Upper lobe of right lung (tissue), 1 donor: Measurements from ENCODE around the gene POLR2H. TPM values are rescaled to one million over a fixed set of nuclear protein-coding genes. Genes with fewer than 3 reads are reported as not detected.

Experiments
- ATAC-seq: fragments of 200-7000 bp; cut with Tn5 transposase; one replicate; pipeline ENCODE4 v1.9.1; 2020; ENCODE audit warnings: mild to moderate bottlenecking, moderate library complexity
- DNase-seq: peaks from one replicate; pipeline ENCODE4 v3.0.0-alpha.2; 2020
- H3K27ac ChIP-seq: fragments of 200-600 bp; one replicate; pipeline ENCODE4 v1.8.0; 2022
- H3K27me3 ChIP-seq: fragments of 200-600 bp; one replicate; pipeline ENCODE4 v1.8.0; 2022; ENCODE audit warnings: mild to moderate bottlenecking
- H3K36me3 ChIP-seq: fragments of 200-600 bp; one replicate; pipeline ENCODE4 v1.8.0; 2022
- H3K4me1 ChIP-seq: fragments of 200-600 bp; one replicate; pipeline ENCODE4 v1.8.0; 2022
- H3K4me3 ChIP-seq: fragments of 200-600 bp; one replicate; pipeline ENCODE4 v1.8.0; 2022; ENCODE audit warnings: mild to moderate bottlenecking
- H3K9me3 ChIP-seq: fragments of 200-600 bp; one replicate; pipeline ENCODE4 v1.8.0; 2022
- intact Hi-C: fragments of 100-400 bp; cut with DNase I; formaldehyde crosslinking; loops from one replicate; pipeline ENCODE4 v1.11.0; 2022
- total RNA-seq: library from RNA; stranded (reverse); fragmentation: NEBNext Ultra II Directional; extraction: Animal tissue kit (Norgen Biotek cat#: 25700); gene quantifications from one replicate; pipeline ENCODE4 v1.2.1, GENCODE V29; 2021
- TF ChIP-seq, protein P1 (sequence below): fragments of 200-600 bp; IDR thresholded peaks from one replicate; pipeline ENCODE4 v1.8.0; 2022; ENCODE audit warnings: antibody characterized with exemption
- donor health status: DM: no; HTN: yes; CAD: no; lungs with severe emphysema.

Gene POLR2H
- total RNA-seq, 1 donor from 2014 or later: 63.2 TPM

DNA sequence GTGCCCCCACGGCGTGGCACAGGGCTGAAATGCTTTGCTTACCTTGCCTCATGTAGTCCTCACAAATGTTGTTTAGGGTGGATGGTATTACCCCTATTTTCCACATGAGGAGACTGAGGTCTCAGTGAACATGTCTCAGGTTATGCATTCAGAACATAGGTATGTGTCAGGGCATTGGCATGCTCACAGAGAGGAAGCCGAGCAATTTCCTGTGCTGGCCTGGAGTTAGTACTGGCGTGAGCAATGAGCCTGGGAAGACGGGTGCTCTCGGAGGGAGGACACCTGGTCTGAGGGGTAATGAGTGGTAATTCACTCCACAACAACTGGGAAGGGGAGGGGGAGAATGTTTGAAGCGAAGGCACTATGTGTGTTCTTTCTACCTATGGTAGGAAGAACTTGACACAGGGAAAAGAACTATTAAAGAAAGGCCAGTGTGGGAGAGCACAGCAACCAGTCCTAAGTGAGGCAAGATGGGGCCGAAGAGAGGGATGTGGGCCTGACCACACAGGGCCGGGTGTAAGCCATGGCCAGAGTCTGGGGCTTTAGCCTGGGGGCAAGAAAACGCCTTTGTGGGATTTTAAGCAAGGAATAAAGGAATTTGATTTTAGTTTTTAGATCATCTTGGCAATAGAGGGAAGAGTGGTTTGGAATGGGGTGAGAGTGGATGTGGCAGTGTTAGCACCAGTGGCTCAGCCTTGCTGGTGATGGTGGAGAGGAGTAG lies 29.0 kb upstream of the POLR2H start:
- TF ChIP-seq, protein P1, sequence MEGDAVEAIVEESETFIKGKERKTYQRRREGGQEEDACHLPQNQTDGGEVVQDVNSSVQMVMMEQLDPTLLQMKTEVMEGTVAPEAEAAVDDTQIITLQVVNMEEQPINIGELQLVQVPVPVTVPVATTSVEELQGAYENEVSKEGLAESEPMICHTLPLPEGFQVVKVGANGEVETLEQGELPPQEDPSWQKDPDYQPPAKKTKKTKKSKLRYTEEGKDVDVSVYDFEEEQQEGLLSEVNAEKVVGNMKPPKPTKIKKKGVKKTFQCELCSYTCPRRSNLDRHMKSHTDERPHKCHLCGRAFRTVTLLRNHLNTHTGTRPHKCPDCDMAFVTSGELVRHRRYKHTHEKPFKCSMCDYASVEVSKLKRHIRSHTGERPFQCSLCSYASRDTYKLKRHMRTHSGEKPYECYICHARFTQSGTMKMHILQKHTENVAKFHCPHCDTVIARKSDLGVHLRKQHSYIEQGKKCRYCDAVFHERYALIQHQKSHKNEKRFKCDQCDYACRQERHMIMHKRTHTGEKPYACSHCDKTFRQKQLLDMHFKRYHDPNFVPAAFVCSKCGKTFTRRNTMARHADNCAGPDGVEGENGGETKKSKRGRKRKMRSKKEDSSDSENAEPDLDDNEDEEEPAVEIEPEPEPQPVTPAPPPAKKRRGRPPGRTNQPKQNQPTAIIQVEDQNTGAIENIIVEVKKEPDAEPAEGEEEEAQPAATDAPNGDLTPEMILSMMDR: no peak
- no peak overlapping the region for H3K27ac ChIP-seq
- intact Hi-C loops: no loop called here
- DNase-seq (no peak), ATAC-seq (no peak)
- H3K4me3 ChIP-seq: no peak overlapping the region
- no peaks in the 10 kb centered on the region for H3K27me3 ChIP-seq
- H3K4me1 ChIP-seq: peaks cover 11% of the 10 kb centered on the region
- peaks cover 78% of the 10 kb centered on the region for H3K36me3 ChIP-seq
- no peaks in the 10 kb centered on the region for H3K9me3 ChIP-seq

DNA sequence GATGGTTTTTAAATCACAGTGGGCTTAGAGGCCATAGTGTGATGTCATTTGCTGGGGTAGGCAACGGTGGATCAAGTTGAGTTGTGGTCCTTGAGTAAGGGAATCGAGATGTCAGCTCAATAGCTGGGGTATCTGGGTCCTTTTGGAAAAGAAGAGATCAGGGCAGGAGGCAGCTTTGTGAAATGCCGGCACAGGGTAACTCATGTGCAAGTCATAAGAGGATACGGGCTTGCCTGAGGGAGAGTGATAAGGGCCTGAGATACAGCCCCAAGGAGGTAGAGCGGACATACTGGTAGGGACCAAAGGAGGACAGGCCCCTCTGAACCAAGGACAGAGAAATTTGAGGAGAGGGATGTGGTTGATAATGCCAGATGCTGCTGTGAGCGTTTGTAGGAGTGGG lies 28.3 kb upstream of the POLR2H start:
- H3K4me1 ChIP-seq: peaks cover 17% of the 10 kb centered on the region
- TF ChIP-seq, protein P1: no peak
- intact Hi-C loops: no loop called here
- DNase-seq (no peak), ATAC-seq (no peak)
- peaks cover 71% of the 10 kb centered on the region for H3K36me3 ChIP-seq
- H3K4me3 ChIP-seq: no peak overlapping the region
- H3K9me3 ChIP-seq: no peaks in the 10 kb centered on the region
- no peaks in the 10 kb centered on the region for H3K27me3 ChIP-seq
- no peak overlapping the region for H3K27ac ChIP-seq

DNA sequence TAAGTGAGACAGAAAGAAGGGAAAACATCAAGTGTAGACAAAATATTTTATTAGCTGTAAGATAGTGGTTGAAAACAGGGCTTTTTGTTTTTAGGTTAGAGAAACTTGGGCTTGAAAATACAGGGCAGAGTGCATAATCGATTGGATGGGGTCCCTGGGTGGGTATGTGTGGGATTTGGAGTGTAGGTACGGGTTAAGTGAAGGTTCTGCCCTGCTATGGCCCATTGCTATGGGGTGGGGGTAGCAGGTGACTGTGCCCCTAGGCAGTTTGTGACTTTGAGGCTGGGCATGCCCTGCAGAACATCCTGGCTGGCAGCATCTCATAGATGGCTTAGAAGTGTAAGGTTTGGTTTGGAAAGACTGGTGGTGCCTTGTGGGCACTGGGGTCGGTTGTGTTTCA lies 27.8 kb upstream of the POLR2H start:
- intact Hi-C loops: no loop called here
- TF ChIP-seq, protein P1: no peak
- Histone ChIP-seq H3K27me3 (no peaks in the 10 kb centered on the region), H3K4me3 (no peak overlapping the region), H3K4me1 (peaks cover 21% of the 10 kb centered on the region), H3K27ac (no peak overlapping the region), H3K9me3 (no peaks in the 10 kb centered on the region), H3K36me3 (peaks cover 66% of the 10 kb centered on the region)
- DNase-seq (no peak), ATAC-seq (no peak)

DNA sequence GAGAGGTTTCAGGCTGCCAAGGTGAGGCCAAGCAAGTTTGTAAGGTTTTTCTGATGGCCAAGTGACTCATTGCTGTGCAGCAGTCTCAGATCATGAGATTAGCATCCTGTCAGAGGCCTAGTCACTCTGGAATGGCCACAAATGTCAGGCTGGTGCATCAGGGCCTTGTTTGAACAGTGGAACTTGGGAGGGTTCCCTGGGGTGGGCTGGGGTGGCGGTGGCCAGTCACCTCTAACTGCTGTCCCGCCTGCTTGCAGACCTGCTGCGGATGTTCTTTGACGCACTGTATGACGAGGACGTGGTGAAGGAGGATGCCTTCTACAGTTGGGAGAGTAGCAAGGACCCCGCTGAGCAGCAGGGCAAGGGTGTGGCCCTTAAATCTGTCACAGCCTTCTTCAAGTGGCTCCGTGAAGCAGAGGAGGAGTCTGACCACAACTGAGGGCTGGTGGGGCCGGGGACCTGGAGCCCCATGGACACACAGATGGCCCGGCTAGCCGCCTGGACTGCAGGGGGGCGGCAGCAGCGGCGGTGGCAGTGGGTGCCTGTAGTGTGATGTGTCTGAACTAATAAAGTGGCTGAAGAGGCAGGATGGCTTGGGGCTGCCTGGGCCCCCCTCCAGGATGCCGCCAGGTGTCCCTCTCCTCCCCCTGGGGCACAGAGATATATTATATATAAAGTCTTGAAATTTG lies 26.9 kb upstream of the POLR2H start:
- H3K9me3 ChIP-seq: no peaks in the 10 kb centered on the region
- peaks cover 57% of the 10 kb centered on the region for H3K36me3 ChIP-seq
- DNase-seq: no peak
- peak overlapping the region; percentile 89 for H3K27ac ChIP-seq
- intact Hi-C loops: no loop called here
- H3K4me3 ChIP-seq: no peak overlapping the region
- TF ChIP-seq, protein P1: no peak
- no peaks in the 10 kb centered on the region for H3K27me3 ChIP-seq
- peaks cover 26% of the 10 kb centered on the region for H3K4me1 ChIP-seq
- no peak for ATAC-seq

DNA sequence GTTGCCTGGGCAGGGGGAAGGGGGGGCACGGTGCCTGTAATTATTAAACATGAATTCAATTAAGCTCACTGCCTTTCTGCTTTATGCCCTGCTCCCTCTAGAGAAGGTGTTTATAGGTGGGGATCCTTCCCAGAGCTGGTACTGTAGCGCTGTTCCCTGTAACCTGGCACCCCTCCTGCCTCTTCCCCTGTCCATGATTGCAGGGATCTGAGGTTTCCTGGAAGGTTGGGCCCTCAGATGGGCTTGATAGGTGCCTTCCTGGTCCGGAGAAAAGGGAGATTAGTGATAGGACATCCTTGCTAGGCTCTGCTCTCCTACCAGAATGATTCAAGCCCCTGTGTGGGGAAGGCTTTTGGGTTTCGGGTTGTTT lies 26.2 kb upstream of the POLR2H start:
- TF ChIP-seq, protein P1: no peak
- no peaks in the 10 kb centered on the region for H3K9me3 ChIP-seq
- no peaks in the 10 kb centered on the region for H3K27me3 ChIP-seq
- DNase-seq: no peak
- H3K36me3 ChIP-seq: peaks cover 50% of the 10 kb centered on the region
- H3K27ac ChIP-seq: peak overlapping the region; percentile 89
- intact Hi-C loops: no loop called here
- no peak for ATAC-seq
- peaks cover 26% of the 10 kb centered on the region for H3K4me1 ChIP-seq
- peak overlapping the region; percentile 72 for H3K4me3 ChIP-seq
